CD1c-positive myeloid dendritic cell (primary cell): Measurements from ENCODE around the gene SPRING1.
A peak's percentile ranks its signal among the peaks of the same experiment; 100 is the strongest.
"Not testable (repeated sequence)": the region's sequence is repeated elsewhere in the genome, so short reads cannot be mapped to it uniquely, and the experiment has no call there.

ENCODE experiments used
- DNase-seq: peaks from one replicate; pipeline ENCODE4 v3.0.0-alpha.2; 2016; ENCODE audit errors: extremely low spot score

The SPRING1 gene, protein sequence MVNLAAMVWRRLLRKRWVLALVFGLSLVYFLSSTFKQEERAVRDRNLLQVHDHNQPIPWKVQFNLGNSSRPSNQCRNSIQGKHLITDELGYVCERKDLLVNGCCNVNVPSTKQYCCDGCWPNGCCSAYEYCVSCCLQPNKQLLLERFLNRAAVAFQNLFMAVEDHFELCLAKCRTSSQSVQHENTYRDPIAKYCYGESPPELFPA

DNA sequence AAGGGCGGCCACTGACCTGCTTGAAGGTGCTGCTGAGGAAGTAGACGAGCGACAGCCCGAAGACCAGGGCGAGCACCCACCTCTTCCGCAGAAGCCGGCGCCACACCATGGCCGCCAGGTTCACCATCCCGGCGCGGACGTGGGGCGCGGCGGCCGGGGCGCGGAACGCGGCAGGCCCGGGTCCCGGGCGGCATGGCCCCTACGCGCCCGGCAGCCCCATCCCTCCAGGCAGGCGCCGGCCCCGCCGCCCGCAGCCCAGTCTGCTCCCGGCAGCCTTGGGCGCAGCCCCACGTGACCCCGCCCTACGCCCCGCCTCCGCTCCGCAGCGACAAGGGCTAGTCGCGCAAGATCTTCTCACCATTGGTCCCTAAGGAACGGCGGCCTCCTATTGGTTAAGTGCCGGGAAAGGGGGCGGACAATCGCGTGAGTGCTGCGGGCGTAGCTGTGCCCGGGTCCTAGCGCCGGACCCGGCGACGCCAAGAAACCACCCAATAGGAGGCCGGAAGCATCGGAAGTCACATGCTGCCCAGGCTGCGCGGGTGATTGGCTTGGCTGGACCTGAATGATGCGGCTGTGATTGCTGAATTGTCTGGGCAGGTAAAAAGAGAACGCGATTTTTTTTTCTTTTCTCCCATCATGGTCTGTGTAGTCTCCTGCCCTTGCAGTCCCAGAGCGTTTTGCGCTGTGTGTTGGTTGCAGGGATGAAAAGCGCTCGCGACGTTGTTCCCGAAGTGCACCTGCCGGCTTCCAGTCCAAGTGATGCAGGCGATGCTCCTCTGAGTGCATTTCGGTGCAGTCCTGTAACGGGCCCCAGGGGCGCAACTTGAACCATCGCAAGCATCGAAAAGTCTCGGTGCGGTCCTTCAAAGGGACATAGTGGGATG is at the start of gene SPRING1, which contains the start of gene RNFT2:
Gene SPRING1, minus strand, starts transcription at position 296 of the 884 bp plus-strand sequence. Its CDS starts 169 bp downstream, at position 127.
Gene RNFT2, plus strand, starts transcription at position 542 of the 884 bp plus-strand sequence. CDS start 2,183 bp downstream, outside the sequence.
- peak; percentile 99 for DNase-seq

DNA sequence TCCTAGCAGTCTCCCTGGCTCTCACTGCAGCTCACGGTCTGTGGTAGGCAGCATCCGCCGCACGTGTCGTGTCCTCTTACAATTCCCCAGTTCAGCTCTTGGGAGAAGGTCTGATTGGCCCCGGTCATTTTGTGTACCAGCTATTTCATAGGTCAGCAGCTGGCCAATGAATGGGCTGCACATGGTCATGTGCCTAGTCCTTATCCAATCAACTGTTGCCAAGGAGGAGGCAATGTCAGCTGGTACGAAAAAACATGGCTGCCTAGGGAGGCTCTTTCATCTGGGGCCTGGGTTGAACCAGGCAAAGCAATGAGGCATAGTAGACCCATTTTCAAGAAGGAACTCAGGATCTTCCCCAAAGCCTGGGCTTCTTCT is 46.4 kb upstream of the SPRING1 start:
- no peak for DNase-seq

DNA sequence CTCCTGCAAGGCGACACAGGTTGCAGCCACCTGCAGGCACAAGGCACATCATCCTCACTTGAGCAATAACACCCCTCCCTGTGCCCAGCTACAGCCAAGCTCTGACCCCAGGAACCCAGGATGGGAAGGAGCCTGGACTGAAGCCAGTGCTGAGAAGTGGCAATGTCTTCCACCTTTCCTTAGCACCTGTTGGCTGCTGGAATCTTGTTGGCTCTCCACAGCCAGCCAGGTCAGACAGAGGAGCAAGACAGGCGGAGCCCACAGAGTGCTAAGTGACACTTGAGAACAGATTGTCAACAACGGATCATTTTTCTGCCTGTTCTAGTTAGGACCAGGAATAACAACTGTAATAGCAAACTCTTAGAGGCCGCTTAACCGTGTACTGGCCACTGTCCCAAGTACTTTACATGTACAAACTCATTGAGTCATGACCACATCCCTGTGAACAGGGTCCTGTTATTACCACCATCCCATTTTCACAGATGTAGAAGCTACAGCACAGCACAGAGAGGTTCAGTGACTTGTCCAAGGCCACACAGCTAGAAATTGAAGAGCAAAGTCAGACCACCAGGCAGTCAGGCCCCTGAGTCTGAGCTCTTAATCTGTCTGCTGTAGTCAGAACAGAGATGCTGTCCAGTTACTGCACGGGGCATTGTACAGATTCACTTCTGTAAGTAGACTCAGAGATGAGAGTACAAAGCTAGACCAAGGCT is 45.8 kb upstream of the SPRING1 start:
- DNase-seq: no peak

DNA sequence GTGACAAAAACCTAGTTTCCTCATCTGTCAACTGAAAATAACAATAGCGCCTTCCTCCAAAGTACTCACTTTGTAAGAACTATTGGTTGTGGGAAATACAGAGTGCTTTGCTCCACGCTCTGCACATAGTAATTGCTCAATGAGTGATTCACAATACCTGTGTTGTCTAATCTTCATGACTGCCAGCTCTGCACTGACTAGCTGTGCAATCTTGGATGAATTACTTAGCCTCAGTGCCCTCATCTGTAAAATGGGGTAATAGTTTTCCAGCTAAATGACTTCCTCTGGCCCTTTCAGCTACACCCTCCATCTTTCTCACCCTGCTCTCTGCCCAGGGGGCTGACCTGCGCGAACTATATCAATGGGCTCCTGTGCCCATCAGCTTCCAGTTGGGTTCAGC is 43.1 kb upstream of the SPRING1 start:
- DNase-seq: no peak

DNA sequence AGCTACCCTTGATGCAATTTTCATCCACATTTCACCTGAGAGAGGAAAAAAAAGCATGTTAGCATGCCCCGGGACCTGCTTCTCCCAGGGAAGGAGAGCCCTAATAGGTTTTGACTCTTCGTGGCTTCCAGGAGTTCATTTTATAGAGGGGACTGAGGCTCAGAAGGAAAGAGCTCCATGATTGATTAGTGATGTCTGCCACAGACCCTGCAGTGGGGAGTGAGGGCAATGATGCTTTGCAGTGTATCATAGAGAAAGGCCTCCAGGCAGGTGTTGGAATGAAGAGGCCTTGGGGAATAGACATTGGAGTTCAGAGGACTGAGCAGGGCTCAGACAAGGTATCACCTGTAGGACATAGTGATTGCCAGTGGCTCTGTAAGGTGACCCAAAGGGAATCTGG is 41.7 kb upstream of the SPRING1 start:
- no peak for DNase-seq

DNA sequence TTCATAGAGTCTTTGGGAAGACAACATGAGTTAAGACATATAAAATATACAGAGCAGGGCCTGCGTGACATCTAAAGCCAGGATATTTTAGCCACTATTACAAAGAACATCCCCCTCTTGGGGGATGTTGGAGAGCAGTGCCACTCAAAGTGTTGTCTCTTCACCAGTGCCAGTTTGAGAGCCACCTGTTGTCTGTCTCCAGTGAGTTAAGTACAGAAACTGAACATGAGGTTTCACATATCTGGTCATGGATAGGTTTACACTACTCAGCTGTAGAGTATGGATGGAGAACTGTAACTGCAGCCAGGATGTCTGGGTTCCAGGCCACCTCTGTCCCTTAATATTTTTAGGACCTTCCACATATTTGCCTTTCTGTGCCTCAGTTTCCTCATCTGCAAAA is 39.4 kb upstream of the SPRING1 start:
- DNase-seq: no peak

DNA sequence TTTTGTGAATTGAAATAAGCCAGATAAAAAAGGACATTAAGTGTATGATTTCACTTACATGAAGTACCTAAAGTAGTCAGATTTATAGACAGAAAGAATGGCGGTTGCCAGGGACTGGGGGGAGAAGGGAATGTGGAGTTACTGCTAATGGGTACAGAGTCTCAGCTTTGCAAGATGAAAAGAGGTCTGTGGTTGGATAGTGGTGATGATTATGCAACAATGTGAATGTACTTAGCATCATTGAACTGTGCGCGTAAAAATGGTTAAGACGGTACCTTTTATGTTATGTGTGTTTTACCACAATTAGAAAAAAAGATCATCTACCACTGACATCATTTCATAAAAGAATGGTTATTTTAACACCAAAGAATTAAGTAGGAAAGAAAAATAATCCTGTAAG is 36.2 kb upstream of the SPRING1 start:
- DNase-seq: no peak

DNA sequence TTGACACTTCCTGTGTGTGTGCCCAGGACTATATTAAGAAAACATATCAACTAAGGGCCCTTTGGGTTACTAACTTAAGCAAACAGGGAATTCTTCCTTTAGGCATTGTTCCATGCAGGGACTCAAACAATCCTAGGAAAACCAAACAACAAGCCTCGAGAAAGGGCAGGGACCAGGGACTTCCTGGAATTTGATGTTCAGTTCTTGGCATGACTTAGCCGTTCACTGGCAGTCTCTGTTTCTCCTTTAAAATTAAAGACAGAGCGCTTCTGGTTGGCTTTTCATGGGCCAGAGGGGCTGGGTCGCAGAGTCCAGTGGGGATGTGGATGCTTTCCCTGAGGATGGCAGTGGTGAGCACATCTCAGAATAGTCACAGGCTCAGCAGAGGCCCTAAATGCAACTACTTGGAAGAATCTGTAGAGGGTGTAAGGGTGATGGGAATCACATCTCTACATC is 35.4 kb upstream of the SPRING1 start:
- DNase-seq: no peak

DNA sequence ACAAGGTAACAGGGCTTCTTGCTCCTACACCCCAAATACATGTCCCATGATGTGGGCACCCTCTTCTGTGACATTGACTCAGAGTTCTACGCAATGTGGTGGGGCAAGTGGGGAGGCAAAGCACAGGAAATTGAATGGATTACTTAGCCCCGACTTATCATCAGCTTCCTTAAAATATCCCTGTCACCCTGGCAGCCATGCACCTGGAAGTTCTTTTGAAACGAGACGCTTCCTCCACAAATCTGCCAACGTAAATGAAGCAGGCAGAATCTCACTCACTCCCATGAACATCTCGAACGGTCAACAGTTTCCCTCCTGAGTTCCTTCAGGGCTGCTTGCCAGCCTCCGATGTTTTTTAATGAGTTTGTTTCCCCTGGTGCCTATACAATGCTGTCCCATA is 33.8 kb upstream of the SPRING1 start:
- DNase-seq: no peak

DNA sequence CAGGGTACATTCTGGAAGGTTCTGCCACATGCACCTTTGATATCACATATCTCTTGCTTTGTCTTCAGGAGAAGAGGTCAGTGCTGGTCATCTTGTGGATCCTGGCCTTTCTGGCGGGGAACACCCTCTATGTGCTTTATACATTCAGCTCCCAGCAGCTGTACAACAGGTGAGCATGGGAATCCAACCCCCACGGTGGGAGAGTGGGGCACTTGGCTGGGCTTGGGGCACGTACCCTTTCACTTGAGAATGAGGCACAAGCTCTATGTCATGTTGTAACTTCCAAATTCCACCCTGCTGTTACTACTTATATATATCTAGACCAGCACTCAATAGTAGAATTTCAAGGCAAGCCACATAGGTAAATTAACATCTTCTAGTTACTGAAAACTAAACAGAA is 28.9 kb upstream of the SPRING1 start:
- DNase-seq: no peak

DNA sequence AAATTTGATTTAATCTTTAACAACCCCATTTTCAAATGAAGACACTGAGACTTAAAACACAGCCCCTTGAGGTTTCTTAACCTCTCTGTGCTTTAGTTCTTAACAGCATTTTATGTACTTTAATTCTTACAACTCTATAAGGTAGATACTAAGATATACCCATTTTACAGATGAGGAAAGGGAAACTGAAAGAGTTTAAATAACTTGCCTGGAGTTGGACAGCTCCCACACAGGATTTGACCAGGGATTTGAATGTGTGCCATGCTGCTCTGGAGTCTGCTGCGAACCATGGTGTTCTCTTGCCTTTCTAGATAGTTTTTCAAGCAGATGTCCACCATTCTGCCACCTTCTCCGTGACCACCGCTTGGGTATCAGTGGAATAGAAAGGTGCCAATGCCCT is 28.4 kb upstream of the SPRING1 start:
- DNase-seq: no peak

DNA sequence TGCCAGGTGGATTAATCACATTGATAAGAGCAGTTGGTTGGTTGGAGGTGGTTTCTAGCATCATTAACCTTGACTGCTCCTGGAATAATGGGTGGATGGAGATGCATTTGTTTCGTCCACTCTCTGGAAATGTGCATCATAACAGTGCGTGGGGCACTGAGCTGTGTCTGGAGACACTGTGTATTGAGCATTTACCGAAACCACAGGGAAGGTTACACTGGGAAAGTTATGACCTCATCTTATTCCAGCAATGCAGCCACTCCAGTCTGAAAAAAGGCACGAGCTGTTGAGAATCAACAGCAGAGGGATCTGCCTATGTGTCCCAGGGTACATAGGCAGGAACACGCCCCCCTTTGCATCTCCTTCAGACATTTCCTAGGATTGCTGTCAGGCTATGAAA is 27.4 kb upstream of the SPRING1 start:
- no peak for DNase-seq

DNA sequence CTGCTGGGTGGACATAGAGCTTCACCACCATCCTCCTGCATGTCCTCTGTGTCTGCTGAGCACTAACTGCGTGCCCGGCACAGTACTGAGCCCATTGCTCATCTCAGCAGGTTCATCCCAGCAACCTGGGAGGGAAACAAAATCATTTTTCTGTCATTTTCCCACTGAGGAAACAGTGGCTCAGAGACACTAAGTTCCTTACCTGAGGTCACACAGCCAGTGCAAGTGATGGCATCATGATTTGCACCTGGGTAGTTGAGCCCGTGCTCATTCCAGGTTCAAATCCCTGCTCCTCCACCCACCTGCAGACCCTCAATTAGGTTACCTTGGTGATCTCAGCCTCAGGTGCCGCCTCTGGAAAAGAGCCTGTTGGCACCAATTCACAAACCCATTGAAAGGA is 23.6 kb upstream of the SPRING1 start:
- no peak for DNase-seq

DNA sequence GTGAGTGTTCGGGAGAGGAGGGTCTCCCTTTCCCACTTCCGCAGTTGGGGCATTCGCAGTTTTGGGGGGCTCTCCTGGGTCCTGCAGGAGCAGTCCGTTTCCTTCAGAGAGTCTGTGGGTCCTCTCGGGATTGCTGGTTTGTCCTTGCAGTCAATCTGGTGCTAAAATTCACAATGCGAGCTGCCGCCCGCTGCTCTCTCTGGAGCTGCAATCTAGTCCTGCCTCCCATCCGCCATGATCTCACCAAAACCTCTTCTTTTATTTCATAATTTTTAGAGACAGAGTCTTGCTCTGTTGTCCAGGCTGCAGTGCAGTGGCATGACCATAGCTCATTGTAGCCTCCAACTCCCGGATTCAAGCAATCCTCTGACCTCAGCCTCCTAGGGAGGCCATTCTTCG is 22.8 kb upstream of the SPRING1 start:
- DNase-seq: no peak

DNA sequence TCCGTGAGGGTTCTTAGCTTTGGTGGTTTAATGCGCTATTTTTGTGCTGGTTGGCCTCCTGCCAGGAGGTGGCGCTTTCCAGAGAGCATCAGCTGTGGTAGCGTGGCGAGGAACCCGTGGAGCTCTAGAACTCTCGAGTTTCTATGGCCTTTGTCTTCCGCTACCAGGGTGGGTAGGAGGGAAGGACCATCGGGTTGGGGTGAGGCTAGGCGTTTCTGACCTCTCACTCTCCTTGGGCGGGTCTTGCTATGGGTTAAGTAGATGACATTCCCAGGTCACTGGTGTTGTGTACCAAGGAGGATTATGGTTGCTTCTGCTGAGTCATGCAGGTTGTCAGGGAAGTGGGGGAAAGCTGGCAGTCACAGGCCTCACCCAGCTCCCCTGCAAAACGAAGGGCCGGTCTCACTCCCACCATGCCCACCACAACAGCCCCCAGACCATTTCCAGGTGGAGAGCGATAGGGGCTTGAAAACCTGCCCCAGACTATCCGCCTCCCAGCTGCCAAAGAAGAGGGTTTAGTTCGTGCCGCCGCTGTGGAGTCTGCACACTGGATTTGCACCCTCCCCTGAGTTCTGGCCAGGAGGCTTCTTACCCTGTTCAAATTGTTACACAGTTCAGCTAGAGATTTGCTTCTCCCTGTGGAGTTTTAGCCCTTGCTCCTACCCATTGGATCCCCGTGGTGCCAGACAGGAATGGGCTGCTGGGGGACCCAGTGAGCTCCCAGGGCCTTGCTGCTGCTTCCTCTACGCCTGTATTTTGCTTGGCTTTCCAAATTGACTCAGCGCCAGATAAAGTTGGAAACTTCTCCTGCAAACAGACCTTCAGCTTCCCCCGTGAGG is 22.1 kb upstream of the SPRING1 start:
- no peak for DNase-seq

DNA sequence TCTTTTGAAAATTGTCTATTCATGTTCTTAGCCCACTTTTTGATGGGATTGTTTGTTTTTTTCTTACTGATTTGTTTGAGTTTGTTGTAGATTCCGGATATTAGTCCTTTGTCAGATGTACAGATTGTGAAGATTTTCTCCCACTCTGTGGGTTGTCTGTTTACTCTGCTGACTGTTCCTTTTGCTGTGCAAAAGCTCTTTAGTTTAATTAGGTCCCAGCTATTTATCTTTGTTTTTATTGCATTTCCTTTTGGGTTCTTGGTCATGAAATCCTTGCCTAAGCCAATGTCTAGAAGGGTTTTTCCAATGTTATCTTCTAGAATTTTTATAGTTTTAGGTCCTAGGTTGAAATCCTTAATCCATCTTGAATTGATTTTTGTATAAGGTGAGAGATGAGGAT is 16.9 kb upstream of the SPRING1 start:
- not testable (repeated sequence) for DNase-seq

DNA sequence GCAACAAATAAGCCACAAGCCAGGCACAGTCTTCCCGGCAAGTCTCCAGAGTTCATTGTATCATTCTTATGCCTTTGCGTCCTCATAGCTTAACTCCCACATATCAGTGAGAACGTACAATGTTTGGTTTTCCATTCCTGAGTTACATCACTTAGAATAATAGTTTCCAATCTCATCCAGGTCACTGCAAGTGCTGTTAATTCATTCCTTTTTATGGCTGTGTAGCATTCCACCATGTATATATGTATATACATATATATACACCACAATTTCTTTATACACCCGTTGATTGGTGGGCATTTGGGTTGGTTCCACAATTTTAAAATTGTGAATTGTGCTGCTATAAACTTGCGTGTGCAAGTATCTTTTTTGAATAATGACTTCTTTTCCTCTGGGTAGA is 16.2 kb upstream of the SPRING1 start:
- DNase-seq: not testable (repeated sequence)

DNA sequence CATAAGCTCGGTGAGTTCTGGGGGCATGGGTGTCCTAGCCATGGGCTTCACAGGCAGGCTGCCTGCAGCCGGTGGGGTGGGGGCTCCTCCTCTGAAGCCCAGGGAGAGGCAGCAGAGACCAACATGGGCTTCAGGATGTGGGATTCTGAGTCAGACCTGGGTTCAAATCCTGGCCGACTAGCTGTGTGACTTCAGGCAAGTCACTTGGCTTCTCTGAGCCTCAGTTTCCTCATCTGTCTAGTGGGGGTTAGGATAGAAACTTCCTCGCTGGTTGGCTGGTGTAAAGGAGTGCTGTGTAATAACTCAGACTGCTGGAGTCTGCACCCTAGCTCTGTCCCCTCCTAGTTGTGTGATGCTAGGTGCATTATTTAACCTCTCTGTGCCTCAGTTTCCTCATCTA is 12.4 kb upstream of the SPRING1 start:
- DNase-seq: no peak

DNA sequence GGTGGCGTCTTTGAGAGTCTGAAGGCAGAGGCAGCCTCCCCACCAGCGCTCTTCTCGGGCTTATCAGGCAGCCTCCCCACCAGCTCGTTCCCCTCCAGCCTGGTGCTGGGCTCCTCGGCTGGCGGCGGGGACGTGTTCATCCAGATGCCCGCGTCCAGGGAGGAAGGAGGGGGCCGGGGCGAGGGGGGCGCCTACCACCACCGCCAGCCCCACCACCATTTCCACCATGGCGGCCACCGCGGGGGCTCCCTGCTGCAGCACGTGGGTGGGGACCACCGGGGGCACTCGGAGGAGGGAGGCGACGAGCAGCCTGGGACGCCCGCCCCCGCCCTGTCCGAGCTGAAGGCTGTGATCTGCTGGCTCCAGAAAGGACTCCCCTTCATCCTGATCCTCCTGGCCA is 12.0 kb upstream of the SPRING1 start:
- DNase-seq: no peak

DNA sequence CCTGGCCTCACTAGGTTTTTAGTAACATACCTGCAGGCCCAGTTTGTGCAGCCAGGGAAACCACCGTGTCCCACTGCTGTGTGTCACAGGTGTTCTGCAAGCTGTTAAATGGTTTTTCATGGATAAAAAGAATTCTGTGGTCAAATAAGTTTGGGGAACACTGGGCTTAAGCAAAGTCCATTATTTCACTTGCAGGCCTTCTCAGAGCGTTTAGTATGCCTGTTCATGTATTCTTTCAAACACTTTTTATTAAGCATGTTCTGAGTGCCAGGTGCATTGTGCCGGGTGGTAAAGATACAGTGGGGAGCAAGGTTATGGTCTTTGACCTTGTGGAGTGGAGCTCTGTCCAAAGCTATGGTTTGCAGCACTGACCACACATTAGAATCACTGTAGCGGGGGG is 7.7 kb upstream of the SPRING1 start:
- no peak for DNase-seq

DNA sequence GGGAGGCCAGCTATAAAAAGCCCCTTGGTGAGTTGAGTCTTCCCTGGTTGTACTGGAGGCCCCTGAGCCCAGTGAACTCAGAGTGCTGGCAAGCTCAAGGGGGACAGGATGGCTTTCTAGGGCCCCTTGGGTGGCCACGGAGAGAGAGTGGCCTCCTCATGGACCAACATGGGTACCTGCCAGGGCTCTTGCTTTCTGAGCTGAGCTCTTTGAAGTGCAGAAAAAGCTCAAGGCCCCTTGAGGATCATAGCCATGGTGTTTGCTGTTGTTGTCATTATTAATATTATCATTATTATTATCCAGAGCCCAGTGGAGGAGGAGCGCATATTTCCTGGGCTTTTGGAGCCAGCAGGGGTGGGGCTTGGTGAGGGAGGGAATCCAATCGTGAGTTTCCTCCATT is 6.9 kb upstream of the SPRING1 start:
- DNase-seq: no peak

DNA sequence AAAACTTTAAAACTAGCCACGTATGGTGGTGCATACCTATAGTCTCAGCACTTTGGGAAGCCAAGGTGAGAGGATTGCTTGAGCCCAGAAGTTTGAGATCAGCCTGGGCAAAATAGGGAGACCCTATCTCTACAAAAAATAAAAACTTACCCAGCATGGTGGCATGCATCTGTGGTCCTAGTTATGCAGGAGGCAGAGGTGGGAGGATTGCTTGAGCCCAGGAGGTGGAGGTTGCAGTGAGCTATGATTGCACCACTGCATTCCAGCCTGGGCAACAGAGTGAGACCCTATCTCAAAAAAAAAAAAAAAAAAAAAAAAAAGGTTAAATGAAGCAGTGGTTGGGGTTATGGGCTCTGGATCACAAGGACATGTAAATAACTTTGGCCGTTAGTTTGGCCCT is 4.9 kb upstream of the SPRING1 start:
- DNase-seq: not testable (repeated sequence)
